ACC112 (cell line): ENCODE results near the gene SRSF11.
"Not testable (repeated sequence)": the region's sequence is repeated elsewhere in the genome, so short reads cannot be mapped to it uniquely, and the experiment has no call there.

Experiments
- H2AFZ ChIP-seq: fragments of 200-600 bp; sonication (generic); one replicate; pipeline ENCODE4 v1.6.0; 2017; ENCODE audit warnings: antibody characterized with exemption, low read length; ENCODE audit not compliant: unreplicated experiment
- H3K27ac ChIP-seq: fragments of 200-600 bp; sonication (generic); 2 replicates; pipeline ENCODE4 v1.5.1; 2014; ENCODE audit warnings: low read depth, mild to moderate bottlenecking, antibody characterized with exemption, low read length, moderate library complexity
- H3K27me3 ChIP-seq: fragments of 200-600 bp; sonication (generic); 2 replicates; pipeline ENCODE4 v1.6.1; 2014; ENCODE audit warnings: mild to moderate bottlenecking, antibody characterized with exemption, low read length, moderate library complexity, mixed read lengths; ENCODE audit not compliant: insufficient read depth
- H3K36me3 ChIP-seq: fragments of 200-600 bp; sonication (generic); 2 replicates; pipeline ENCODE4 v1.6.1; 2016; ENCODE audit warnings: mild to moderate bottlenecking, antibody characterized with exemption, low read length, moderate library complexity, mixed read lengths; ENCODE audit not compliant: insufficient read depth
- H3K4me1 ChIP-seq: fragments of 200-600 bp; sonication (generic); one replicate; pipeline ENCODE4 v1.6.1; 2016; ENCODE audit warnings: low read length, mixed read lengths; ENCODE audit not compliant: insufficient read depth, unreplicated experiment, control insufficient read depth
- H3K4me3 ChIP-seq: fragments of 200-600 bp; sonication (generic); 2 replicates; pipeline ENCODE4 v1.5.1; 2014; ENCODE audit warnings: mild to moderate bottlenecking, low read depth, low read length
- H3K79me2 ChIP-seq: fragments of 200-600 bp; sonication (generic); one replicate; pipeline ENCODE4 v1.6.0; 2016; ENCODE audit warnings: low read length; ENCODE audit not compliant: control insufficient read depth, unreplicated experiment, insufficient read depth

The SRSF11 gene

GRCh38 chr1:70202173-70202758, 18.9 kb upstream of the SRSF11 start:
- Histone ChIP-seq H3K79me2 (peaks cover 75% of the 10 kb centered on the region), H3K36me3 (no peaks in the 10 kb centered on the region), H3K4me3 (no peak overlapping the region), H3K27me3 (no peaks in the 10 kb centered on the region), H3K27ac (no peak overlapping the region), H2AFZ (no peak overlapping the region), H3K4me1 (peaks cover 14% of the 10 kb centered on the region)

- Histone ChIP-seq H3K4me1 (peaks cover 25% of the 10 kb centered on the region), H3K27ac (no peak overlapping the region), H3K36me3 (peaks cover 5% of the 10 kb centered on the region; the same call in 1 of the 2 replicates), H3K79me2 (peaks cover 86% of the 10 kb centered on the region), H2AFZ (no peak overlapping the region), H3K4me3 (peak overlapping the region; percentile 94), H3K27me3 (no peaks in the 10 kb centered on the region)
These were observed 17.0 kb upstream of the SRSF11 start for GRCh38 chr1:70204139-70204538.

GRCh38 chr1:70204600-70204999, 16.6 kb upstream of the SRSF11 start:
- H3K4me1 ChIP-seq, result peaks cover 28% of the 10 kb centered on the region
- H3K27me3 ChIP-seq, result no peaks in the 10 kb centered on the region
- peaks cover 5% of the 10 kb centered on the region; the same call in 1 of the 2 replicates for H3K36me3 ChIP-seq
- H3K27ac ChIP-seq, result no peak overlapping the region
- peak overlapping the region; percentile 91 for H2AFZ ChIP-seq
- H3K79me2 ChIP-seq, result peaks cover 88% of the 10 kb centered on the region
- peak overlapping the region; percentile 94 for H3K4me3 ChIP-seq

GRCh38 chr1:70205071-70205433, 16.1 kb upstream of the SRSF11 start:
- Histone ChIP-seq H3K36me3 (peaks cover 5% of the 10 kb centered on the region; the same call in 1 of the 2 replicates), H3K79me2 (peaks cover 91% of the 10 kb centered on the region), H3K4me3 (peak overlapping the region; percentile 94), H3K4me1 (peaks cover 29% of the 10 kb centered on the region), H3K27me3 (no peaks in the 10 kb centered on the region), H2AFZ (peak overlapping the region; percentile 91), H3K27ac (peak overlapping the region; percentile 30; the same call in 1 of the 2 replicates)

GRCh38 chr1:70205434-70206118, 15.6 kb upstream of the SRSF11 start, which contains the start of gene LRRC40:
TSS of gene LRRC40 (minus strand) at chr1:70205579. CDS start at chr1:70205540, 39 bp downstream.
- Histone ChIP-seq H3K27me3 (no peaks in the 10 kb centered on the region), H3K36me3 (peaks cover 5% of the 10 kb centered on the region; the same call in 1 of the 2 replicates), H3K4me3 (peak within 1 kb of the TSS; percentile 94), H3K79me2 (peaks cover 93% of the 10 kb centered on the region), H3K27ac (peak within 1 kb of the TSS; percentile 92), H2AFZ (peak within 1 kb of the TSS; percentile 91), H3K4me1 (peaks cover 34% of the 10 kb centered on the region)

- peak overlapping the region; percentile 94 for H3K4me3 ChIP-seq
- H3K4me1 ChIP-seq, result peaks cover 45% of the 10 kb centered on the region
- H3K36me3 ChIP-seq, H2AFZ ChIP-seq, H3K27ac ChIP-seq, H3K27me3 ChIP-seq: not testable (repeated sequence)
- peaks cover 98% of the 10 kb centered on the region for H3K79me2 ChIP-seq
These were observed 14.3 kb upstream of the SRSF11 start for GRCh38 chr1:70206833-70207232.

- Histone ChIP-seq H3K27me3 (no peaks in the 10 kb centered on the region), H2AFZ (no peak overlapping the region), H3K79me2 (peaks cover 97% of the 10 kb centered on the region), H3K4me1 (peaks cover 45% of the 10 kb centered on the region), H3K27ac (no peak overlapping the region), H3K4me3 (peak overlapping the region; percentile 94), H3K36me3 (peaks cover 5% of the 10 kb centered on the region)
These were observed 13.7 kb upstream of the SRSF11 start for GRCh38 chr1:70207492-70207891.

GRCh38 chr1:70208292-70208691, 12.9 kb upstream of the SRSF11 start:
- Histone ChIP-seq H3K4me1 (peaks cover 44% of the 10 kb centered on the region), H3K79me2 (peaks cover 97% of the 10 kb centered on the region), H3K27ac (no peak overlapping the region), H3K4me3 (0 out of 2 replicates have a peak overlapping the region, but pooled peaks have one; percentile 1), H3K27me3 (no peaks in the 10 kb centered on the region), H3K36me3 (peaks cover 5% of the 10 kb centered on the region), H2AFZ (no peak overlapping the region)

- Histone ChIP-seq H3K27ac (peak overlapping the region; percentile 41), H3K79me2 (peaks cover 97% of the 10 kb centered on the region), H3K27me3 (no peaks in the 10 kb centered on the region), H3K4me1 (peaks cover 34% of the 10 kb centered on the region), H3K4me3 (0 out of 2 replicates have a peak overlapping the region, but pooled peaks have one; percentile 24), H3K36me3 (peaks cover 5% of the 10 kb centered on the region), H2AFZ (no peak overlapping the region)
These were observed 10.4 kb upstream of the SRSF11 start for GRCh38 chr1:70210820-70211219.

GRCh38 chr1:70211541-70211940, 9.6 kb upstream of the SRSF11 start:
- Histone ChIP-seq H2AFZ (no peak overlapping the region), H3K4me3 (no peak overlapping the region), H3K27me3 (no peaks in the 10 kb centered on the region), H3K36me3 (peaks cover 5% of the 10 kb centered on the region), H3K27ac (no peak overlapping the region), H3K79me2 (peaks cover 97% of the 10 kb centered on the region), H3K4me1 (peaks cover 34% of the 10 kb centered on the region)

- Histone ChIP-seq H3K27ac (no peak overlapping the region), H3K4me1 (peaks cover 19% of the 10 kb centered on the region)
These were observed 1.2 kb upstream of the SRSF11 start for GRCh38 chr1:70220015-70220414.

More at GRCh38 chr1:70220015-70220414, 1.2 kb upstream of the SRSF11 start:
- H3K4me3 ChIP-seq, result no peak overlapping the region
- H2AFZ ChIP-seq, result no peak overlapping the region
- H3K79me2 ChIP-seq, result peaks cover 91% of the 10 kb centered on the region
- H3K27me3 ChIP-seq, result no peaks in the 10 kb centered on the region
- peaks cover 24% of the 10 kb centered on the region for H3K36me3 ChIP-seq
